T-cell (primary cell): ENCODE data around the gene LAMA3. TPM values are rescaled to one million over a fixed set of nuclear protein-coding genes. Genes with fewer than 3 reads are reported as not detected.

Experiments used
- ATAC-seq, 4 experiments: fragments of 200-7000 bp in 3 of 4; fragments of 150-1000 bp in 1 of 4; cut with Tn5 transposase; replicated peaks in 1 of 4; 1 replicate in 3 of 4; 2 replicates in 1 of 4; pipeline ENCODE4 v1.10.0; 2021; ENCODE audit warnings: moderate library complexity in 3 of 4, mild to moderate bottlenecking in 2 of 4, moderate number of reproducible peaks in 1 of 4
- CTCF ChIA-PET, 2 donors: fragments of 300-600 bp; sonication (Branson Sonifier 250); formaldehyde crosslinking; loops; one replicate each; lab custom pipeline; 2022; ENCODE audit warnings: antibody characterized with exemption in 2 of 2; lab: Charles Lee
- POLR2A ChIA-PET, 2 donors: fragments of 300-600 bp; sonication (Branson Sonifier 250); formaldehyde crosslinking; loops; one replicate each; lab custom pipeline; 2022; ENCODE audit warnings: antibody characterized with exemption in 2 of 2; lab: Charles Lee
- DNase-seq, 35 experiments: peaks; one replicate each; pipeline versions ENCODE4 v3.0.0 to v3.0.0-alpha.2; 2013 to 2023
- H3K27ac ChIP-seq: one replicate; pipeline ENCODE4 v1.5.1; 2013; ENCODE audit warnings: low read length
- H3K27me3 ChIP-seq, 2 experiments: replicated peaks in 1 of 2; 1 replicate in 1 of 2; 2 replicates in 1 of 2; pipeline versions ENCODE4 v1.6.1 to v1.7.0; 2013; ENCODE audit warnings: low read length in 1 of 2, mixed read lengths in 1 of 2; ENCODE audit not compliant: control insufficient read depth in 2 of 2, insufficient read depth in 2 of 2; ENCODE audit errors: extremely low read depth in 1 of 2
- H3K36me3 ChIP-seq, 2 donors: 1 replicate in 1 of 2; 2 replicates in 1 of 2; pipeline versions ENCODE4 v1.6.1 to v1.7.0; 2013; ENCODE audit warnings: low read length in 1 of 2; ENCODE audit not compliant: control insufficient read depth in 2 of 2, insufficient read depth in 1 of 2; ENCODE audit errors: extremely low read depth in 1 of 2
- H3K4me1 ChIP-seq, 2 experiments: 1 replicate in 1 of 2; 2 replicates in 1 of 2; pipeline versions ENCODE4 v1.6.1 to v1.7.0; 2013; ENCODE audit warnings: low read length in 2 of 2, mixed read lengths in 1 of 2; ENCODE audit not compliant: insufficient read depth in 2 of 2, control insufficient read depth in 1 of 2; ENCODE audit errors: extremely low read depth in 1 of 2
- H3K4me3 ChIP-seq, 2 donors: 1 replicate in 1 of 2; 2 replicates in 1 of 2; pipeline versions ENCODE4 v1.5.1 to v1.7.0; 2013; ENCODE audit warnings: mild to moderate bottlenecking in 2 of 2, low read length in 1 of 2, moderate library complexity in 1 of 2; ENCODE audit not compliant: control insufficient read depth in 1 of 2; ENCODE audit errors: extremely low read depth in 1 of 2
- H3K9me3 ChIP-seq: 2 replicates; pipeline ENCODE4 v1.7.0; 2013
- H3K27ac Mint-ChIP-seq, 2 donors: one replicate each; pipeline ENCODE4 v1.8.0; 2020 to 2021; ENCODE audit warnings: mild to moderate bottlenecking in 2 of 2, mixed read lengths in 2 of 2
- H3K27me3 Mint-ChIP-seq, 2 donors: one replicate each; pipeline ENCODE4 v1.8.0; 2021 to 2022; ENCODE audit warnings: mixed read lengths in 2 of 2
- H3K36me3 Mint-ChIP-seq: one replicate; pipeline ENCODE4 v1.8.0; 2021; ENCODE audit warnings: mixed read lengths
- H3K4me1 Mint-ChIP-seq, 3 donors: one replicate each; pipeline ENCODE4 v1.8.0; 2020 to 2022; ENCODE audit warnings: mixed read lengths in 3 of 3, mild to moderate bottlenecking in 1 of 3
- H3K4me3 Mint-ChIP-seq, 3 donors: one replicate each; pipeline ENCODE4 v1.8.0; 2020 to 2022; ENCODE audit warnings: mild to moderate bottlenecking in 3 of 3, mixed read lengths in 3 of 3, moderate library complexity in 3 of 3
- H3K9me3 Mint-ChIP-seq, 3 donors: one replicate each; pipeline ENCODE4 v1.8.0; 2020 to 2022; ENCODE audit warnings: mixed read lengths in 3 of 3
- WGBS: methylation state at CpG from one replicate; pipeline ENCODE4 v1.1.5; 2013; ENCODE audit warnings: missing lambda C conversion rate; ENCODE audit not compliant: insufficient coverage; 5-methylcytosine and 5-hydroxymethylcytosine counted together
- total RNA-seq, 35 experiments: library from RNA in 6 of 35; stranded (reverse) in 6 of 35; fragments of 120-200 nt in 1 of 35; gene quantifications; one replicate each; pipeline versions ENCODE4 v1.2.1 to v1.2.4 and lab custom pipeline; 2013 to 2026

LAMA3 gene
- total RNA-seq, 5 donors from 2014 or later (not counting 1 experiment from before 2014, with no cell fraction given) = 0.20 to 0.44 (median 0.26) TPM; not detected in 2

GRCh38 chr18:23949863-23950262 is 260.6 kb downstream of the LAMA3 start:
- H3K36me3 Mint-ChIP-seq = no peaks in the 10 kb centered on the region
- peaks cover 5 to 9% (median 6%) of the 10 kb centered on the region in 3 donors for H3K4me1 Mint-ChIP-seq
- WGBS = 57% methylated on average over 2 of the region's 5 CpGs
- Histone ChIP-seq H3K9me3 (no peaks in the 10 kb centered on the region), H3K27ac (no peak overlapping the region), H3K36me3 (peaks cover 0 to 5% of the 10 kb centered on the region in 2 donors), H3K27me3 (no peaks in the 10 kb centered on the region), H3K4me3 (no peak overlapping the region), H3K4me1 (peaks cover 0 to 3% of the 10 kb centered on the region in 2 experiments)
- H3K9me3 Mint-ChIP-seq = no peaks in the 10 kb centered on the region
- CTCF ChIA-PET = interaction anchor here in 1 of 2 donors (1.3 kb wide), 1 partner anchor 20 kb away, joined by 4 read pairs; no protein-coding TSS in a partner anchor
- DNase-seq = no peak
- ATAC-seq = no peak
- H3K27me3 Mint-ChIP-seq = peaks cover 0 to 2% of the 10 kb centered on the region in 2 donors
- H3K4me3 Mint-ChIP-seq = no peak overlapping the region
- POLR2A ChIA-PET = no interaction called here
- H3K27ac Mint-ChIP-seq = no peak overlapping the region

- POLR2A ChIA-PET = no interaction called here
- H3K27ac Mint-ChIP-seq = no peak overlapping the region
- Histone ChIP-seq H3K27me3 (no peaks in the 10 kb centered on the region), H3K4me1 (peaks cover 0 to 3% of the 10 kb centered on the region in 2 experiments), H3K9me3 (no peaks in the 10 kb centered on the region), H3K4me3 (no peak overlapping the region), H3K36me3 (peaks cover 0 to 1% of the 10 kb centered on the region in 2 donors), H3K27ac (no peak overlapping the region)
- peaks cover 0 to 6% (median 5%) of the 10 kb centered on the region in 3 donors for H3K4me1 Mint-ChIP-seq
- H3K36me3 Mint-ChIP-seq = no peaks in the 10 kb centered on the region
- DNase-seq (no peak), ATAC-seq (no peak)
- no peak overlapping the region for H3K4me3 Mint-ChIP-seq
- no peaks in the 10 kb centered on the region for H3K9me3 Mint-ChIP-seq
- CTCF ChIA-PET = no interaction called here
- WGBS = no CpG with 5 or more reads among the region's 3 CpGs
- peaks cover 0 to 2% of the 10 kb centered on the region in 2 donors for H3K27me3 Mint-ChIP-seq
Observed at GRCh38 chr18:23950644-23951043, 261.4 kb downstream of the LAMA3 start.

- Histone ChIP-seq H3K9me3 (no peaks in the 10 kb centered on the region), H3K27me3 (no peaks in the 10 kb centered on the region), H3K4me3 (no peak overlapping the region), H3K27ac (no peak overlapping the region), H3K36me3 (no peaks in the 10 kb centered on the region), H3K4me1 (peaks cover 0 to 3% of the 10 kb centered on the region in 2 experiments)
- POLR2A ChIA-PET = no interaction called here
- Mint-ChIP-seq H3K36me3 (no peaks in the 10 kb centered on the region), H3K27me3 (peaks cover 0 to 2% of the 10 kb centered on the region in 2 donors), H3K27ac (no peak overlapping the region), H3K4me3 (no peak overlapping the region), H3K4me1 (peaks cover 0 to 5% (median 4%) of the 10 kb centered on the region in 3 donors), H3K9me3 (no peaks in the 10 kb centered on the region)
- no peak for ATAC-seq
- WGBS = 88% methylated on average over 4 of the region's 5 CpGs
- CTCF ChIA-PET = no interaction called here
- DNase-seq = no peak
Observed at GRCh38 chr18:23951206-23951605, 262.0 kb downstream of the LAMA3 start.

- H3K4me3 ChIP-seq = no peak overlapping the region
- DNase-seq = no peak
- WGBS = no CpG with 5 or more reads among the region's 2 CpGs
- H3K4me1 ChIP-seq = peaks cover 0 to 3% of the 10 kb centered on the region in 2 experiments
- peaks cover 0 to 6% (median 5%) of the 10 kb centered on the region in 3 donors for H3K4me1 Mint-ChIP-seq
- no peak for ATAC-seq
- no peak overlapping the region for H3K4me3 Mint-ChIP-seq
- no peaks in the 10 kb centered on the region for H3K9me3 Mint-ChIP-seq
- no peaks in the 10 kb centered on the region for H3K36me3 ChIP-seq
- POLR2A ChIA-PET = interaction anchor here in 1 of 2 donors (0.7 kb wide), 1 partner anchor 27 kb away, joined by 8 read pairs; no protein-coding TSS in a partner anchor
- H3K27ac ChIP-seq = no peak overlapping the region
- no peaks in the 10 kb centered on the region for H3K9me3 ChIP-seq
- no peak overlapping the region for H3K27ac Mint-ChIP-seq
- peaks cover 0 to 2% of the 10 kb centered on the region in 2 donors for H3K27me3 Mint-ChIP-seq
- CTCF ChIA-PET = interaction anchor here in 1 of 2 donors (0.6 kb wide), 1 partner anchor 81 kb away, joined by 3 read pairs; no protein-coding TSS in a partner anchor
- H3K27me3 ChIP-seq = no peaks in the 10 kb centered on the region
- H3K36me3 Mint-ChIP-seq = no peaks in the 10 kb centered on the region
Observed at GRCh38 chr18:23953984-23954383, 264.7 kb downstream of the LAMA3 start.

GRCh38 chr18:23956483-23956882 is 267.2 kb downstream of the LAMA3 start:
- H3K4me1 ChIP-seq = no peaks in the 10 kb centered on the region
- Mint-ChIP-seq H3K9me3 (no peaks in the 10 kb centered on the region), H3K36me3 (no peaks in the 10 kb centered on the region), H3K27ac (no peak overlapping the region), H3K27me3 (peaks cover 0 to 2% of the 10 kb centered on the region in 2 donors), H3K4me1 (peaks cover 0 to 6% (median 2%) of the 10 kb centered on the region in 3 donors), H3K4me3 (no peak overlapping the region)
- WGBS = 100% methylated on average over 4 of the region's 5 CpGs
- ATAC-seq = no peak
- H3K4me3 ChIP-seq = no peak overlapping the region
- no peaks in the 10 kb centered on the region for H3K36me3 ChIP-seq
- CTCF ChIA-PET = interaction anchor here in 1 of 2 donors (1.2 kb wide), 1 partner anchor 162 kb away, joined by 4 read pairs; no protein-coding TSS in a partner anchor
- no peaks in the 10 kb centered on the region for H3K9me3 ChIP-seq
- no peak overlapping the region for H3K27ac ChIP-seq
- H3K27me3 ChIP-seq = no peaks in the 10 kb centered on the region
- POLR2A ChIA-PET = interaction anchor here in 1 of 2 donors (0.6 kb wide), 1 partner anchor 188 kb away, joined by 3 read pairs; no protein-coding TSS in a partner anchor
- no peak for DNase-seq

- DNase-seq (no peak), ATAC-seq (no peak)
- no peaks in the 10 kb centered on the region for H3K9me3 ChIP-seq
- Mint-ChIP-seq H3K9me3 (no peaks in the 10 kb centered on the region), H3K4me3 (no peak overlapping the region), H3K36me3 (no peaks in the 10 kb centered on the region), H3K27ac (no peak overlapping the region), H3K4me1 (peaks cover 0 to 6% (median 2%) of the 10 kb centered on the region in 3 donors), H3K27me3 (peaks cover 0 to 2% of the 10 kb centered on the region in 2 donors)
- ChIA-PET POLR2A (interaction anchor here in 1 of 2 donors (1.0 kb wide), 1 partner anchor 436 kb away, joined by 4 read pairs; no protein-coding TSS in a partner anchor), CTCF (no interaction called here)
- H3K27ac ChIP-seq = no peak overlapping the region
- 89% methylated on average over 5 of the region's 10 CpGs for WGBS
- H3K4me3 ChIP-seq = no peak overlapping the region
- H3K27me3 ChIP-seq = no peaks in the 10 kb centered on the region
- no peaks in the 10 kb centered on the region for H3K36me3 ChIP-seq
- no peaks in the 10 kb centered on the region for H3K4me1 ChIP-seq
Observed at GRCh38 chr18:23958036-23958435, 268.8 kb downstream of the LAMA3 start.
